Measurements from ENCODE around the gene EPS8L1. TPM values are rescaled to one million over a fixed set of nuclear protein-coding genes. Genes with fewer than 3 reads are reported as not detected.

Gene EPS8L1
- polyA plus RNA-seq (2012; rRNA removed) = 9.6 and 12.9 TPM in 2 replicates
- polyA plus RNA-seq (2012; cell fraction: cytosol; rRNA removed) = 6.7 and 7.5 TPM in 2 replicates
- 32.4 and 60.9 TPM in 2 replicates for polyA plus RNA-seq (2012; cell fraction: nucleus; rRNA removed)

- TF ChIP-seq SIN3A (IDR thresholded peaks at IDR 0.05; ENCODE audit: borderline replicate concordance, low read depth, low read length) (no peak), FOSL2 (IDR thresholded peaks at IDR 0.05; ENCODE audit: borderline replicate concordance, low read depth) (no peak), SMC3 (IDR thresholded peaks at IDR 0.05; ENCODE audit: low read depth, low read length) (no peak), TCF12 (IDR thresholded peaks at IDR 0.05) (no peak), RXRA (IDR thresholded peaks at IDR 0.05; ENCODE audit: borderline replicate concordance, low read depth) (no peak), GATA2 (CRISPR knock-in tag; IDR thresholded peaks at IDR 0.05) (no peak), RFX5 (IDR thresholded peaks at IDR 0.05; ENCODE audit: low read length) (no peak), NRF1 (IDR thresholded peaks at IDR 0.05; ENCODE audit: low read depth, low read length) (no peak), NFIC (IDR thresholded peaks at IDR 0.05; ENCODE audit: borderline replicate concordance) (no peak), ELF1 (IDR thresholded peaks at IDR 0.05) (no peak), CTCF (IDR thresholded peaks at IDR 0.05) (no peak), RCOR1 (IDR thresholded peaks at IDR 0.05; ENCODE audit: low read length) (no peak), TEAD4 (IDR thresholded peaks at IDR 0.05; ENCODE audit: borderline replicate concordance, insufficient read depth) (no peak), EP300 (IDR thresholded peaks at IDR 0.05; ENCODE audit: borderline replicate concordance in 1 of 2, low read depth in 1 of 2, low read length in 1 of 2) (no peak), FOXJ3 (CRISPR knock-in tag; IDR thresholded peaks at IDR 0.05) (no peak)
- TF ChIP-seq, protein P1, sequence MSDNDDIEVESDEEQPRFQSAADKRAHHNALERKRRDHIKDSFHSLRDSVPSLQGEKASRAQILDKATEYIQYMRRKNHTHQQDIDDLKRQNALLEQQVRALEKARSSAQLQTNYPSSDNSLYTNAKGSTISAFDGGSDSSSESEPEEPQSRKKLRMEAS (IDR thresholded peaks at IDR 0.05; ENCODE audit: low read depth) = no peak
- TF ChIP-seq, protein P2, sequence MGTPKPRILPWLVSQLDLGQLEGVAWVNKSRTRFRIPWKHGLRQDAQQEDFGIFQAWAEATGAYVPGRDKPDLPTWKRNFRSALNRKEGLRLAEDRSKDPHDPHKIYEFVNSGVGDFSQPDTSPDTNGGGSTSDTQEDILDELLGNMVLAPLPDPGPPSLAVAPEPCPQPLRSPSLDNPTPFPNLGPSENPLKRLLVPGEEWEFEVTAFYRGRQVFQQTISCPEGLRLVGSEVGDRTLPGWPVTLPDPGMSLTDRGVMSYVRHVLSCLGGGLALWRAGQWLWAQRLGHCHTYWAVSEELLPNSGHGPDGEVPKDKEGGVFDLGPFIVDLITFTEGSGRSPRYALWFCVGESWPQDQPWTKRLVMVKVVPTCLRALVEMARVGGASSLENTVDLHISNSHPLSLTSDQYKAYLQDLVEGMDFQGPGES (IDR thresholded peaks at IDR 0.05; ENCODE audit: low read depth, low read length) = no peak
- TF ChIP-seq, protein P3, sequence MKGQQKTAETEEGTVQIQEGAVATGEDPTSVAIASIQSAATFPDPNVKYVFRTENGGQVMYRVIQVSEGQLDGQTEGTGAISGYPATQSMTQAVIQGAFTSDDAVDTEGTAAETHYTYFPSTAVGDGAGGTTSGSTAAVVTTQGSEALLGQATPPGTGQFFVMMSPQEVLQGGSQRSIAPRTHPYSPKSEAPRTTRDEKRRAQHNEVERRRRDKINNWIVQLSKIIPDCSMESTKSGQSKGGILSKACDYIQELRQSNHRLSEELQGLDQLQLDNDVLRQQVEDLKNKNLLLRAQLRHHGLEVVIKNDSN (IDR thresholded peaks at IDR 0.05; ENCODE audit: borderline replicate concordance, low read depth) = no peak
- TF ChIP-seq, protein P4, sequence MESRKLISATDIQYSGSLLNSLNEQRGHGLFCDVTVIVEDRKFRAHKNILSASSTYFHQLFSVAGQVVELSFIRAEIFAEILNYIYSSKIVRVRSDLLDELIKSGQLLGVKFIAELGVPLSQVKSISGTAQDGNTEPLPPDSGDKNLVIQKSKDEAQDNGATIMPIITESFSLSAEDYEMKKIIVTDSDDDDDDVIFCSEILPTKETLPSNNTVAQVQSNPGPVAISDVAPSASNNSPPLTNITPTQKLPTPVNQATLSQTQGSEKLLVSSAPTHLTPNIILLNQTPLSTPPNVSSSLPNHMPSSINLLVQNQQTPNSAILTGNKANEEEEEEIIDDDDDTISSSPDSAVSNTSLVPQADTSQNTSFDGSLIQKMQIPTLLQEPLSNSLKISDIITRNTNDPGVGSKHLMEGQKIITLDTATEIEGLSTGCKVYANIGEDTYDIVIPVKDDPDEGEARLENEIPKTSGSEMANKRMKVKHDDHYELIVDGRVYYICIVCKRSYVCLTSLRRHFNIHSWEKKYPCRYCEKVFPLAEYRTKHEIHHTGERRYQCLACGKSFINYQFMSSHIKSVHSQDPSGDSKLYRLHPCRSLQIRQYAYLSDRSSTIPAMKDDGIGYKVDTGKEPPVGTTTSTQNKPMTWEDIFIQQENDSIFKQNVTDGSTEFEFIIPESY (IDR thresholded peaks at IDR 0.05; ENCODE audit: borderline replicate concordance, low read depth) = no peak
- TF ChIP-seq, protein P5, sequence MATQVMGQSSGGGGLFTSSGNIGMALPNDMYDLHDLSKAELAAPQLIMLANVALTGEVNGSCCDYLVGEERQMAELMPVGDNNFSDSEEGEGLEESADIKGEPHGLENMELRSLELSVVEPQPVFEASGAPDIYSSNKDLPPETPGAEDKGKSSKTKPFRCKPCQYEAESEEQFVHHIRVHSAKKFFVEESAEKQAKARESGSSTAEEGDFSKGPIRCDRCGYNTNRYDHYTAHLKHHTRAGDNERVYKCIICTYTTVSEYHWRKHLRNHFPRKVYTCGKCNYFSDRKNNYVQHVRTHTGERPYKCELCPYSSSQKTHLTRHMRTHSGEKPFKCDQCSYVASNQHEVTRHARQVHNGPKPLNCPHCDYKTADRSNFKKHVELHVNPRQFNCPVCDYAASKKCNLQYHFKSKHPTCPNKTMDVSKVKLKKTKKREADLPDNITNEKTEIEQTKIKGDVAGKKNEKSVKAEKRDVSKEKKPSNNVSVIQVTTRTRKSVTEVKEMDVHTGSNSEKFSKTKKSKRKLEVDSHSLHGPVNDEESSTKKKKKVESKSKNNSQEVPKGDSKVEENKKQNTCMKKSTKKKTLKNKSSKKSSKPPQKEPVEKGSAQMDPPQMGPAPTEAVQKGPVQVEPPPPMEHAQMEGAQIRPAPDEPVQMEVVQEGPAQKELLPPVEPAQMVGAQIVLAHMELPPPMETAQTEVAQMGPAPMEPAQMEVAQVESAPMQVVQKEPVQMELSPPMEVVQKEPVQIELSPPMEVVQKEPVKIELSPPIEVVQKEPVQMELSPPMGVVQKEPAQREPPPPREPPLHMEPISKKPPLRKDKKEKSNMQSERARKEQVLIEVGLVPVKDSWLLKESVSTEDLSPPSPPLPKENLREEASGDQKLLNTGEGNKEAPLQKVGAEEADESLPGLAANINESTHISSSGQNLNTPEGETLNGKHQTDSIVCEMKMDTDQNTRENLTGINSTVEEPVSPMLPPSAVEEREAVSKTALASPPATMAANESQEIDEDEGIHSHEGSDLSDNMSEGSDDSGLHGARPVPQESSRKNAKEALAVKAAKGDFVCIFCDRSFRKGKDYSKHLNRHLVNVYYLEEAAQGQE (IDR thresholded peaks at IDR 0.05; ENCODE audit: low read depth, low read length) = no peak
- Histone ChIP-seq H4K20me1 (ENCODE audit: insufficient read depth) (no peaks in the 10 kb centered on the region), H3K27me3 (ENCODE audit: insufficient read depth) (no peaks in the 10 kb centered on the region), H3K4me3 (ENCODE audit: low read depth in 2 of 2, low read length in 1 of 2) (no peak within 1 kb of the TSS), H3K27ac (ENCODE audit: low read depth in 2 of 2, low read length in 1 of 2) (no peak within 1 kb of the TSS), H3K4me1 (ENCODE audit: control insufficient read depth in 1 of 2, insufficient read depth in 2 of 2, low read depth in 1 of 2, low read length in 1 of 2) (peaks cover 0 to 9% of the 10 kb centered on the region in 2 experiments; a peak in 1 of 4 replicates), H3K9ac (no peak within 1 kb of the TSS), H3K4me2 (no peak within 1 kb of the TSS), H3K36me3 (replicated peaks in 1 of 2; ENCODE audit: control insufficient read depth in 1 of 2, insufficient read depth in 2 of 2, low read length in 1 of 2) (no peaks in the 10 kb centered on the region), H3K9me2 (no peaks in the 10 kb centered on the region), H3K79me2 (ENCODE audit: insufficient read depth) (no peaks in the 10 kb centered on the region), H3F3A (replicated peaks; ENCODE audit: insufficient read depth) (no peaks in the 10 kb centered on the region), H2AFZ (ENCODE audit: low read depth) (no peak within 1 kb of the TSS), H3K9me3 (no peaks in the 10 kb centered on the region)
- 37% methylated on average over 16 of the region's 18 CpGs for whole genome bisulfite sequencing (ENCODE audit: low lambda C conversion rate)
- ChIA-PET POLR2A (no interaction called here), CTCF (interaction anchor here (0.9 to 1.3 kb wide), 2 partner anchors 13 to 14 kb away, joined by 3 to 6 read pairs; no protein-coding TSS in a partner anchor)
- no peak for DNase-seq
Observed at GRCh38 chr19:55075371-55075998, at the start of gene EPS8L1. Gene EPS8L1, plus strand, starts transcription at chr19:55075869. Its CDS starts 576 bp downstream, at chr19:55076445.
